Measurements from ENCODE around the gene DNM3. TPM values are rescaled to one million over a fixed set of nuclear protein-coding genes. Genes with fewer than 3 reads are reported as not detected.

The DNM3 gene
- total and polyA plus RNA-seq, 2 of the 8 experiments (the other 6 are each of a cell fraction or from before 2014, with no cell fraction given), result 2.0 to 8.5 TPM

DNA sequence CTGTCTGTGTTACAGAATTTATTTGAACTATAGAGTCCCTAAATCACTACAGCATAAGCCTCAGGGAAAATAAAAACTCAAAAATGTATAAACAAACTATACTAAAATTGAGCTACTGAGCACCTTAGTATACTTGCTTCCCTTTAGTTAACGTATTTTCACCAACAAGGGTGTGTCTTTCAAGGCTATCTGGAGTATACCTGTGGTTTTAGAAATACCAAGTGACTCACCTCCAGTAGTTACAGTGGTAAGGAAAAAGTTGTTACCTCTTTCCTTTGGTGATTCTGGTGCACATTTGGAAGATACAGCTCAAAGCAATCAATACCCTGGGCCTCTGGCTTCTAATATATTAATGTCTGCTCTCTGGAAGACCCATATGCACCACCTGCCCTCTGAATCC, 511.1 kb downstream of the DNM3 start (continued):
- TF ChIP-seq SIN3A (conservative IDR thresholded peaks at IDR 0.05 in 1 of 2, IDR thresholded peaks at IDR 0.05 in 1 of 2; ENCODE audit: low read depth in 1 of 2, low read length in 2 of 2) (no peak), EGR1 (IDR thresholded peaks at IDR 0.05; ENCODE audit: borderline replicate concordance, low read depth, low read length) (no peak), CREB1 (IDR thresholded peaks at IDR 0.05) (no peak), PHF8 (conservative IDR thresholded peaks at IDR 0.05; ENCODE audit: low read depth, low read length) (no peak)

Measured in H1 (cell line).